Gastroesophageal sphincter (tissue), 3 donors: Measurements from ENCODE around the gene ZNF358.

Experiments used
- CTCF ChIP-seq, 4 experiments: fragments of 200-600 bp in 2 of 4; fragments of 450-650 bp in 2 of 4; sonication (generic) in 1 of 4; IDR thresholded peaks; one replicate each; pipeline ENCODE4 v1.5.1; 2017 to 2019; ENCODE audit warnings: antibody characterized with exemption in 4 of 4, mild to moderate bottlenecking in 2 of 4, moderate library complexity in 2 of 4
- POLR2AphosphoS5 ChIP-seq: sonication (generic); formaldehyde crosslinking; IDR thresholded peaks from one replicate; pipeline ENCODE4 v1.6.1; 2017; ENCODE audit warnings: antibody characterized with exemption

GRCh38 chr19:7524523-7524922 lies 8.6 kb downstream of the ZNF358 start:
- TF ChIP-seq CTCF (IDR thresholded peaks at IDR 0.05) (no peak), POLR2AphosphoS5 (no peak)
